Colonic mucosa (tissue), 4 donors: ENCODE measurements around the gene STRBP. TPM values are rescaled to one million over a fixed set of nuclear protein-coding genes. Genes with fewer than 3 reads are reported as not detected.
"Not testable (repeated sequence)": the region's sequence is repeated elsewhere in the genome, so short reads cannot be mapped to it uniquely, and the experiment has no call there.

Experiments
- DNase-seq: peaks from one replicate; pipeline ENCODE4 v3.0.0-alpha.2; 2020
- H3K27ac ChIP-seq: fragments of 200-600 bp; one replicate; pipeline ENCODE4 v1.8.0; 2021
- H3K27me3 ChIP-seq: fragments of 200-600 bp; one replicate; pipeline ENCODE4 v1.8.0; 2021
- H3K36me3 ChIP-seq: fragments of 200-600 bp; one replicate; pipeline ENCODE4 v1.8.0; 2021
- H3K4me1 ChIP-seq: fragments of 200-600 bp; one replicate; pipeline ENCODE4 v1.8.0; 2021; ENCODE audit warnings: mild to moderate bottlenecking
- H3K4me3 ChIP-seq: fragments of 200-600 bp; one replicate; pipeline ENCODE4 v1.8.0; 2021
- H3K9ac ChIP-seq, 2 donors: one replicate each; pipeline ENCODE4 v1.7.0; 2013; ENCODE audit warnings: control low read depth in 2 of 2, low read depth in 2 of 2, low read length in 2 of 2
- H3K9me3 ChIP-seq: fragments of 200-600 bp; one replicate; pipeline ENCODE4 v1.8.0; 2021
- CTCF ChIP-seq: fragments of 200-600 bp; IDR thresholded peaks from one replicate; pipeline ENCODE4 v1.8.0; 2022; ENCODE audit warnings: antibody characterized with exemption, mild to moderate bottlenecking
- intact Hi-C: fragments of 100-400 bp; cut with DNase I; formaldehyde crosslinking; loops from one replicate; pipeline ENCODE4 v1.14.1; 2022
- total RNA-seq, 2 donors: library from RNA; stranded (reverse); fragmentation: NEBNext Ultra II Directional in 1 of 2; extraction: Animal tissue kit (Norgen Biotek cat#: 25700) in 1 of 2; gene quantifications; one replicate each; pipeline ENCODE4 v1.2.1, GENCODE V29; 2021
- donor health status: healthy.
- donor health status: DM: no; HTN: no; CAD: no.
- donor health status: DM: no; HTN: no; CAD: no.

The STRBP gene
- total RNA-seq, 2 donors from 2014 or later = 37.5 to 53.5 TPM

GRCh38 chr9:123194023-123194422 is 74.4 kb downstream of the STRBP start:
- DNase-seq = no peak
- Histone ChIP-seq H3K4me1 (no peaks in the 10 kb centered on the region), H3K9me3 (no peaks in the 10 kb centered on the region), H3K36me3 (no peaks in the 10 kb centered on the region), H3K27me3 (no peaks in the 10 kb centered on the region), H3K4me3 (no peak overlapping the region), H3K27ac (no peak overlapping the region), H3K9ac (no peak overlapping the region)
- no peak for TF ChIP-seq CTCF
- intact Hi-C loops = no loop called here

GRCh38 chr9:123191680-123192079 is 76.7 kb downstream of the STRBP start:
- H3K9ac ChIP-seq = no peak overlapping the region
- H3K4me1 ChIP-seq = no peaks in the 10 kb centered on the region
- no peaks in the 10 kb centered on the region for H3K36me3 ChIP-seq
- no peak overlapping the region for H3K4me3 ChIP-seq
- H3K27ac ChIP-seq = no peak overlapping the region
- intact Hi-C loops = no loop called here
- no peak for DNase-seq
- no peak for TF ChIP-seq CTCF
- H3K27me3 ChIP-seq = no peaks in the 10 kb centered on the region
- H3K9me3 ChIP-seq = no peaks in the 10 kb centered on the region

- TF ChIP-seq CTCF = no peak
- no peak for DNase-seq
- intact Hi-C loops = no loop called here
- H3K4me1 ChIP-seq = no peaks in the 10 kb centered on the region
- no peak overlapping the region for H3K27ac ChIP-seq
- no peaks in the 10 kb centered on the region for H3K36me3 ChIP-seq
- H3K9me3 ChIP-seq = no peaks in the 10 kb centered on the region
- no peak overlapping the region for H3K9ac ChIP-seq
- H3K4me3 ChIP-seq = no peak overlapping the region
- no peaks in the 10 kb centered on the region for H3K27me3 ChIP-seq
Measured at GRCh38 chr9:123191260-123191659, 77.1 kb downstream of the STRBP start.

- no peak overlapping the region for H3K9ac ChIP-seq
- H3K4me3 ChIP-seq = no peak overlapping the region
- no peak for TF ChIP-seq CTCF
- H3K4me1 ChIP-seq = no peaks in the 10 kb centered on the region
- no peaks in the 10 kb centered on the region for H3K9me3 ChIP-seq
- H3K27me3 ChIP-seq = no peaks in the 10 kb centered on the region
- no peak overlapping the region for H3K27ac ChIP-seq
- H3K36me3 ChIP-seq = no peaks in the 10 kb centered on the region
- intact Hi-C loops = no loop called here
- no peak for DNase-seq
Measured at GRCh38 chr9:123187131-123187530, 81.3 kb downstream of the STRBP start.

- H3K4me3 ChIP-seq, intact Hi-C loops, H3K36me3 ChIP-seq, H3K27me3 ChIP-seq, H3K27ac ChIP-seq, H3K4me1 ChIP-seq, H3K9me3 ChIP-seq, DNase-seq, H3K9ac ChIP-seq: not testable (repeated sequence)
Measured at GRCh38 chr9:123186029-123186428, 82.4 kb downstream of the STRBP start.

GRCh38 chr9:123176949-123177348 is 91.4 kb downstream of the STRBP start:
- Histone ChIP-seq H3K36me3 (no peaks in the 10 kb centered on the region), H3K27me3 (no peaks in the 10 kb centered on the region), H3K4me3 (no peak overlapping the region), H3K9me3 (no peaks in the 10 kb centered on the region), H3K9ac (no peak overlapping the region), H3K27ac (no peak overlapping the region), H3K4me1 (no peaks in the 10 kb centered on the region)
- TF ChIP-seq CTCF = no peak
- no peak for DNase-seq
- intact Hi-C loops = no loop called here
